Measurements from ENCODE around the gene OR1I1. TPM values are rescaled to one million over a fixed set of nuclear protein-coding genes. Genes with fewer than 3 reads are reported as not detected.

Gene OR1I1, protein sequence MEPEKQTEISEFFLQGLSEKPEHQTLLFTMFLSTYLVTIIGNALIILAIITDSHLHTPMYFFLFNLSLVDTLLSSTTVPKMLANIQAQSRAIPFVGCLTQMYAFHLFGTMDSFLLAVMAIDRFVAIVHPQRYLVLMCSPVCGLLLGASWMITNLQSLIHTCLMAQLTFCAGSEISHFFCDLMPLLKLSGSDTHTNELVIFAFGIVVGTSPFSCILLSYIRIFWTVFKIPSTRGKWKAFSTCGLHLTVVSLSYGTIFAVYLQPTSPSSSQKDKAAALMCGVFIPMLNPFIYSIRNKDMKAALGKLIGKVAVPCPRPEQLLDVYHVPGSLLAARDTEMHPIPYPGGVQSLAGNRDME
- total RNA-seq (2012; rRNA removed) (not detected in 2 replicates), polyA plus RNA-seq (2012; rRNA removed) (not detected in 2 replicates), Bru-seq, nascent RNA (not detected), BruChase-seq, experiment 1, labeled RNA remaining after a 6-hour chase (not detected), BruChase-seq, experiment 2, labeled RNA remaining after a 2-hour chase (not detected)
- polyA plus RNA-seq (2012; cell fraction: cytosol; rRNA removed) = not detected in 2 replicates
- not detected in 2 replicates for polyA plus RNA-seq (2012; cell fraction: nucleus; rRNA removed; ENCODE audit: low replicate concordance)
- long read RNA-seq = 0 reads

DNA sequence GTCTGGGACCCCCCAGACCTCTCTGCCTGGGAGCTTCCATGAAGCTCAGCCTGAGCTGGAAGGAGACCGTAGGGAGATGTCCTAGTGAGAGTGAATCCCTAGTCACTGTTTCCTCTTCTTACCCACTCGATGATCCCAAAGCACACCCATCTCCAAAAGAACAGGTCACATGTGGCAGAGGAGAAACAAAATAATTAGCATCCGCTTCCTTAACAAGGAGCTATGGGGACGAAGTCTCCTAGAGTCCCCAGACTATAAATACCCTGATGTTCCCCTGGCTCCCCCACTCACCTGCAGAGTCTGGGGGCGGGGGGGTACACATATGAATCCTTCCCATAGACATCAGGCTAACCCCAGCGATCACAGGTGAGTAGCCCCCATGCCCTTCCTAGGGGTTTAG, at the start of gene OR1I1:
Gene OR1I1, plus strand, starts transcription at position 301 of the 400 bp plus-strand sequence. CDS start 4,855 bp downstream, outside the sequence.
- intact Hi-C loops (cut with micrococcal nuclease) = no loop called here
- Histone ChIP-seq H4K8ac (ENCODE audit: low read depth in 2 of 2, low read length in 2 of 2) (no peak within 1 kb of the TSS), H3K4me1 (ENCODE audit: control insufficient read depth, insufficient read depth, low read length) (no peaks in the 10 kb centered on the region), H3K23ac (ENCODE audit: low read depth, low read length) (no peak within 1 kb of the TSS), H3K4ac (ENCODE audit: low read depth, low read length) (no peak within 1 kb of the TSS), H3K14ac (replicated peaks; ENCODE audit: low read depth, low read length) (no peak within 1 kb of the TSS), H4K20me1 (ENCODE audit: insufficient read depth, low read length) (no peaks in the 10 kb centered on the region; the same call in 1 of the 2 replicates), H3K27ac (ENCODE audit: insufficient read depth, low read length) (no peak within 1 kb of the TSS), H3K9ac (ENCODE audit: low read depth, low read length) (no peak within 1 kb of the TSS), H2AK9ac (replicated peaks; ENCODE audit: low read depth, low read length, poor library complexity) (no peak within 1 kb of the TSS), H3K9me1 (ENCODE audit: insufficient read depth, low read length) (no peaks in the 10 kb centered on the region), H3K4me3 (ENCODE audit: insufficient read depth, low read depth, low read length) (no peak within 1 kb of the TSS), H2AK5ac (ENCODE audit: low read depth, low read length) (no peak within 1 kb of the TSS), H3K9me3 (ENCODE audit: control insufficient read depth, insufficient read depth, low read length) (no peaks in the 10 kb centered on the region), H3K4me2 (ENCODE audit: low read depth, low read length) (no peak within 1 kb of the TSS), H3K18ac (ENCODE audit: low read depth, low read length) (no peak within 1 kb of the TSS), H2AFZ (replicated peaks; ENCODE audit: low read length, poor library complexity) (no peak within 1 kb of the TSS), H3K56ac (ENCODE audit: extremely low read depth, insufficient read depth, low read length) (no peak within 1 kb of the TSS), H3K79me1 (ENCODE audit: low read depth in 1 of 2, low read length in 2 of 2) (no peaks in the 10 kb centered on the region), H2BK20ac (ENCODE audit: low read depth, low read length) (no peak within 1 kb of the TSS), H4K91ac (ENCODE audit: insufficient read depth, low read depth, low read length) (no peak within 1 kb of the TSS), H2BK5ac (ENCODE audit: low read depth, low read length, poor library complexity, severe bottlenecking) (no peak within 1 kb of the TSS), H2BK120ac (ENCODE audit: low read depth, low read length) (no peak within 1 kb of the TSS), H4K5ac (ENCODE audit: low read depth, low read length) (no peak within 1 kb of the TSS), H3K27me3 (ENCODE audit: control insufficient read depth, insufficient read depth, low read length) (peaks cover 1% of the 10 kb centered on the region; the same call in 1 of the 2 replicates), H2BK15ac (ENCODE audit: low read depth, low read length) (no peak within 1 kb of the TSS), H3K36me3 (ENCODE audit: control insufficient read depth, insufficient read depth, low read length) (no peaks in the 10 kb centered on the region)
- no peak for ATAC-seq (ENCODE audit: low read depth)
- POLR2A ChIA-PET (ENCODE audit: unreplicated experiment) = no interaction called here
- no TSS peak for BruUV-seq (replicated peaks)
- no peak for DNase-seq
- dilution Hi-C loops (cut with HindIII; ENCODE audit: low sequenced_read_pairs, unreplicated experiment) = no loop called here
- CTCF ChIA-PET = interaction anchor here (0.6 kb wide), 1 partner anchor 10 kb away, joined by 5 read pairs; no protein-coding TSS in a partner anchor
- WGBS, 2 experiments (ENCODE audit: extremely low coverage in 2 of 2, insufficient read length in 1 of 2) = no CpG with 5 or more reads among the region's 6 CpGs
- in situ Hi-C loops (cut with MboI; ENCODE audit: low sequenced_read_pairs) = no loop called here
- no peak for TF ChIP-seq CEBPB (IDR thresholded peaks at IDR 0.05; ENCODE audit: low read depth, low read length)
- no peak for TF ChIP-seq MAZ (IDR thresholded peaks at IDR 0.05; ENCODE audit: borderline replicate concordance, low read depth, low read length)
- no peak for TF ChIP-seq POLR2A (IDR thresholded peaks at IDR 0.05; ENCODE audit: low read depth, low read length)
- TF ChIP-seq, protein P1, sequence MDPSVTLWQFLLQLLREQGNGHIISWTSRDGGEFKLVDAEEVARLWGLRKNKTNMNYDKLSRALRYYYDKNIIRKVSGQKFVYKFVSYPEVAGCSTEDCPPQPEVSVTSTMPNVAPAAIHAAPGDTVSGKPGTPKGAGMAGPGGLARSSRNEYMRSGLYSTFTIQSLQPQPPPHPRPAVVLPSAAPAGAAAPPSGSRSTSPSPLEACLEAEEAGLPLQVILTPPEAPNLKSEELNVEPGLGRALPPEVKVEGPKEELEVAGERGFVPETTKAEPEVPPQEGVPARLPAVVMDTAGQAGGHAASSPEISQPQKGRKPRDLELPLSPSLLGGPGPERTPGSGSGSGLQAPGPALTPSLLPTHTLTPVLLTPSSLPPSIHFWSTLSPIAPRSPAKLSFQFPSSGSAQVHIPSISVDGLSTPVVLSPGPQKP (IDR thresholded peaks at IDR 0.05; ENCODE audit: borderline replicate concordance, low read depth, low read length) = no peak
- no peak for TF ChIP-seq CTCF (conservative IDR thresholded peaks at IDR 0.05; ENCODE audit: low read depth, low read length)
- no peak for TF ChIP-seq RAD21 (IDR thresholded peaks at IDR 0.05; ENCODE audit: low read length)
- no peak for TF ChIP-seq RCOR1 (IDR thresholded peaks at IDR 0.05; ENCODE audit: insufficient replicate concordance, low read length)

Measured in IMR-90 (cell line).